Natural killer cell (primary cell): ENCODE measurements around the gene APBB1. TPM values are rescaled to one million over a fixed set of nuclear protein-coding genes. Genes with fewer than 3 reads are reported as not detected.

Experiments used
- ATAC-seq, 3 donors: fragments of 150-1000 bp in 2 of 3; fragments of 200-7000 bp in 1 of 3; cut with Tn5 transposase; 1 replicate in 1 of 3; 2 replicates in 2 of 3; pipeline ENCODE4 v1.10.0; 2021; ENCODE audit warnings: mild to moderate bottlenecking in 2 of 3, moderate library complexity in 2 of 3
- DNase-seq, 2 donors: peaks; one replicate each; pipeline versions ENCODE4 v3.0.0 to v3.0.0-alpha.2; 2013 to 2021; ENCODE audit warnings: mixed read lengths in 1 of 2
- H3K27ac ChIP-seq: one replicate; pipeline ENCODE4 v1.5.1; 2013; ENCODE audit warnings: mild to moderate bottlenecking, low read length
- H3K27me3 ChIP-seq: one replicate; pipeline ENCODE4 v1.6.1; 2013; ENCODE audit warnings: low read length; ENCODE audit not compliant: control insufficient read depth, insufficient read depth
- H3K36me3 ChIP-seq: one replicate; pipeline ENCODE4 v1.6.1; 2013; ENCODE audit warnings: low read length; ENCODE audit not compliant: control insufficient read depth, insufficient read depth
- H3K4me1 ChIP-seq: one replicate; pipeline ENCODE4 v1.6.1; 2013; ENCODE audit warnings: low read length; ENCODE audit not compliant: control insufficient read depth, insufficient read depth
- H3K4me3 ChIP-seq: one replicate; pipeline ENCODE4 v1.5.1; 2013; ENCODE audit warnings: low read length
- H3K9me3 ChIP-seq: one replicate; pipeline ENCODE4 v1.6.1; 2013; ENCODE audit warnings: low read length; ENCODE audit not compliant: control insufficient read depth, insufficient read depth
- H3K27ac Mint-ChIP-seq, 2 donors: one replicate each; pipeline ENCODE4 v1.8.0; 2022; ENCODE audit warnings: mild to moderate bottlenecking in 2 of 2, mixed read lengths in 2 of 2, moderate library complexity in 1 of 2
- H3K27me3 Mint-ChIP-seq, 2 donors: one replicate each; pipeline ENCODE4 v1.8.0; 2022; ENCODE audit warnings: low read depth in 2 of 2, mixed read lengths in 2 of 2
- H3K36me3 Mint-ChIP-seq: one replicate; pipeline ENCODE4 v1.8.0; 2022; ENCODE audit warnings: mixed read lengths
- H3K4me1 Mint-ChIP-seq, 2 donors: one replicate each; pipeline ENCODE4 v1.8.0; 2022; ENCODE audit warnings: mixed read lengths in 2 of 2
- H3K4me3 Mint-ChIP-seq: one replicate; pipeline ENCODE4 v1.8.0; 2022; ENCODE audit warnings: mild to moderate bottlenecking, moderate library complexity, mixed read lengths
- H3K9me3 Mint-ChIP-seq, 2 donors: one replicate each; pipeline ENCODE4 v1.8.0; 2022; ENCODE audit warnings: mixed read lengths in 2 of 2
- CTCF ChIP-seq: fragments of 200-600 bp; IDR thresholded peaks from one replicate; pipeline ENCODE4 v1.8.0; 2022; ENCODE audit warnings: antibody characterized with exemption
- WGBS: methylation state at CpG from one replicate; pipeline ENCODE4 v1.1.7; 2013; ENCODE audit warnings: missing lambda C conversion rate; ENCODE audit not compliant: insufficient coverage; 5-methylcytosine and 5-hydroxymethylcytosine counted together
- intact Hi-C: fragments of 100-400 bp; cut with micrococcal nuclease; formaldehyde crosslinking; loops from one replicate; pipeline ENCODE4 v1.14.2; 2022
- total RNA-seq, 4 donors: library from RNA; stranded (reverse); fragments of 120-200 nt in 1 of 4; gene quantifications; one replicate each; pipeline versions ENCODE4 v1.2.3 to v1.2.4, GENCODE V29; 2013 to 2022

The APBB1 gene
- total RNA-seq, 3 donors from 2014 or later (not counting 1 experiment from before 2014, with no cell fraction given), result 62.8 to 77.1 (median 67.5) TPM

- DNase-seq (peak in 1 of 2 donors; percentile 48), ATAC-seq (no peak)
- intact Hi-C loops, result loop anchor here (1.0 to 10.0 kb wide), 5 partner anchors 11 to 224 kb away; partner anchors contain the start of genes APBB1, ARFIP2, FHIP1B and TAF10
- peaks cover 26% of the 10 kb centered on the region for H3K4me1 ChIP-seq
- peaks cover 42% of the 10 kb centered on the region in 2 donors for H3K4me1 Mint-ChIP-seq
- peaks cover 25% of the 10 kb centered on the region for H3K36me3 ChIP-seq
- 24% methylated on average over 19 of the region's 19 CpGs for WGBS
- H3K27me3 Mint-ChIP-seq, result no peaks in the 10 kb centered on the region
- peak overlapping the region; percentile 95 for H3K4me3 Mint-ChIP-seq
- peak overlapping the region; percentile 86 for H3K27ac ChIP-seq
- no peak for TF ChIP-seq CTCF
- no peaks in the 10 kb centered on the region for H3K9me3 Mint-ChIP-seq
- peak overlapping the region; percentile 96 to 98 for H3K27ac Mint-ChIP-seq
- no peaks in the 10 kb centered on the region for H3K36me3 Mint-ChIP-seq
- H3K27me3 ChIP-seq, result no peaks in the 10 kb centered on the region
- no peaks in the 10 kb centered on the region for H3K9me3 ChIP-seq
- H3K4me3 ChIP-seq, result peak overlapping the region; percentile 72
Observed at GRCh38 chr11:6390718-6391469, 28.0 kb downstream of the APBB1 start.

- Mint-ChIP-seq H3K27ac (peak within 1 kb of the TSS; percentile 96 to 98), H3K36me3 (no peaks in the 10 kb centered on the region), H3K4me1 (peaks cover 42% of the 10 kb centered on the region in 2 donors), H3K9me3 (no peaks in the 10 kb centered on the region), H3K27me3 (no peaks in the 10 kb centered on the region), H3K4me3 (peak within 1 kb of the TSS; percentile 95)
- DNase-seq (peak; percentile 86 to 97), ATAC-seq (peak; percentile 90 to 98 (median 93))
- intact Hi-C loops, result loop anchor here (1.0 to 10.0 kb wide), 5 partner anchors 12 to 225 kb away; partner anchors contain the start of genes APBB1, ARFIP2, FHIP1B and TAF10
- Histone ChIP-seq H3K27me3 (no peaks in the 10 kb centered on the region), H3K36me3 (peaks cover 23% of the 10 kb centered on the region), H3K9me3 (no peaks in the 10 kb centered on the region), H3K4me1 (peaks cover 26% of the 10 kb centered on the region), H3K4me3 (peak within 1 kb of the TSS; percentile 72), H3K27ac (peak within 1 kb of the TSS; percentile 87)
- under 1% methylated on average over 63 of the region's 63 CpGs for WGBS
- TF ChIP-seq CTCF, result no peak
Observed at GRCh38 chr11:6389905-6390717, 28.8 kb downstream of the APBB1 start, which contains the start of gene SMPD1. TSS of gene SMPD1 (plus strand) at chr11:6390474. CDS start at chr11:6390599, 125 bp downstream.

- DNase-seq (no peak), ATAC-seq (no peak)
- peaks cover 42% of the 10 kb centered on the region in 2 donors for H3K4me1 Mint-ChIP-seq
- Histone ChIP-seq H3K36me3 (peaks cover 10% of the 10 kb centered on the region), H3K4me1 (peaks cover 26% of the 10 kb centered on the region), H3K4me3 (no peak overlapping the region), H3K27ac (peak overlapping the region; percentile 87), H3K27me3 (no peaks in the 10 kb centered on the region), H3K9me3 (no peaks in the 10 kb centered on the region)
- intact Hi-C loops, result no loop called here
- H3K36me3 Mint-ChIP-seq, result no peaks in the 10 kb centered on the region
- peaks cover 0 to under 1% of the 10 kb centered on the region in 2 donors for H3K27me3 Mint-ChIP-seq
- H3K27ac Mint-ChIP-seq, result peak overlapping the region; percentile 96 to 98
- H3K9me3 Mint-ChIP-seq, result no peaks in the 10 kb centered on the region
- WGBS, result 100% methylated on average over 1 of the region's 1 CpG
- no peak for TF ChIP-seq CTCF
- peak overlapping the region; percentile 95 for H3K4me3 Mint-ChIP-seq
Observed at GRCh38 chr11:6388748-6389147, 30.1 kb downstream of the APBB1 start.
